Neural crest cell (in vitro differentiated cells): Measurements from ENCODE around the gene ABTB2. TPM values are rescaled to one million over a fixed set of nuclear protein-coding genes. Genes with fewer than 3 reads are reported as not detected.

Experiments
- DNase-seq: peaks from one replicate; pipeline ENCODE4 v3.0.0; 2021; ENCODE audit warnings: low read depth, mixed read lengths, low spot score
- H3K27ac Mint-ChIP-seq: one replicate; pipeline ENCODE4 v1.8.0; 2021; ENCODE audit warnings: mild to moderate bottlenecking, mixed read lengths; ENCODE audit not compliant: unreplicated experiment
- H3K27me3 Mint-ChIP-seq: 2 replicates; pipeline ENCODE4 v1.8.0; 2021; ENCODE audit warnings: low read depth, mild to moderate bottlenecking, mixed read lengths
- H3K36me3 Mint-ChIP-seq: 2 replicates; pipeline ENCODE4 v1.8.0; 2021; ENCODE audit warnings: low read depth, mild to moderate bottlenecking, mixed read lengths
- H3K4me1 Mint-ChIP-seq: 2 replicates; pipeline ENCODE4 v1.8.0; 2021; ENCODE audit warnings: mixed read lengths
- H3K4me3 Mint-ChIP-seq: one replicate; pipeline ENCODE4 v1.8.0; 2021; ENCODE audit warnings: mild to moderate bottlenecking, mixed read lengths
- H3K9me3 Mint-ChIP-seq: 2 replicates; pipeline ENCODE4 v1.8.0; 2021; ENCODE audit warnings: mixed read lengths
- CTCF ChIP-seq: fragments of 200-600 bp; sonication (generic); conservative IDR thresholded peaks from 2 replicates; pipeline ENCODE4 v1.5.0; 2021; ENCODE audit warnings: antibody characterized with exemption, mild to moderate bottlenecking
- total RNA-seq: library from RNA; stranded (reverse); gene quantifications from 2 replicates; pipeline ENCODE4 v1.2.1, GENCODE V29; 2021

The ABTB2 gene
- total RNA-seq, 1 donor from 2014 or later: 3.0 TPM

- H3K4me3 Mint-ChIP-seq: no peak overlapping the region
- no peak for DNase-seq
- no peak overlapping the region for H3K27ac Mint-ChIP-seq
- TF ChIP-seq CTCF: no peak
- peaks cover 23% of the 10 kb centered on the region for H3K4me1 Mint-ChIP-seq
- H3K36me3 Mint-ChIP-seq: no peaks in the 10 kb centered on the region
- no peaks in the 10 kb centered on the region for H3K27me3 Mint-ChIP-seq
- H3K9me3 Mint-ChIP-seq: no peaks in the 10 kb centered on the region
Measured at GRCh38 chr11:34178209-34178821, 179.5 kb downstream of the ABTB2 start.

- no peaks in the 10 kb centered on the region for H3K36me3 Mint-ChIP-seq
- DNase-seq: no peak
- H3K4me3 Mint-ChIP-seq: no peak overlapping the region
- no peak for TF ChIP-seq CTCF
- no peaks in the 10 kb centered on the region for H3K9me3 Mint-ChIP-seq
- H3K4me1 Mint-ChIP-seq: peaks cover 23% of the 10 kb centered on the region
- H3K27ac Mint-ChIP-seq: no peak overlapping the region
- no peaks in the 10 kb centered on the region for H3K27me3 Mint-ChIP-seq
Measured at GRCh38 chr11:34176751-34177209, 181.0 kb downstream of the ABTB2 start.

- Mint-ChIP-seq H3K9me3 (no peaks in the 10 kb centered on the region), H3K27ac (no peak overlapping the region), H3K36me3 (no peaks in the 10 kb centered on the region), H3K4me1 (peaks cover 21% of the 10 kb centered on the region), H3K4me3 (no peak overlapping the region), H3K27me3 (no peaks in the 10 kb centered on the region)
- TF ChIP-seq CTCF: no peak
- no peak for DNase-seq
Measured at GRCh38 chr11:34175284-34176019, 182.4 kb downstream of the ABTB2 start.

GRCh38 chr11:34174412-34175041 lies 183.3 kb downstream of the ABTB2 start:
- H3K36me3 Mint-ChIP-seq: no peaks in the 10 kb centered on the region
- H3K9me3 Mint-ChIP-seq: no peaks in the 10 kb centered on the region
- no peak overlapping the region for H3K27ac Mint-ChIP-seq
- peak; percentile 93 for TF ChIP-seq CTCF
- no peaks in the 10 kb centered on the region for H3K27me3 Mint-ChIP-seq
- H3K4me1 Mint-ChIP-seq: peaks cover 13% of the 10 kb centered on the region
- DNase-seq: peak; percentile 88
- peak overlapping the region; percentile 54 for H3K4me3 Mint-ChIP-seq

GRCh38 chr11:34173050-34173449 lies 184.8 kb downstream of the ABTB2 start:
- Mint-ChIP-seq H3K4me3 (no peak overlapping the region), H3K27ac (no peak overlapping the region), H3K36me3 (no peaks in the 10 kb centered on the region), H3K27me3 (no peaks in the 10 kb centered on the region), H3K4me1 (peaks cover 13% of the 10 kb centered on the region), H3K9me3 (no peaks in the 10 kb centered on the region)
- TF ChIP-seq CTCF: no peak
- DNase-seq: no peak
